T1000 (cell line): ENCODE data around the gene SYTL1.
A peak's percentile ranks its signal among the peaks of the same experiment; 100 is the strongest.

Experiments used
- DNase-seq: peaks from one replicate; lab custom pipeline; 2025; ENCODE audit warnings: mixed read lengths; lab: John Stamatoyannopoulos, UW

SYTL1 gene

GRCh38 chr1:27346991-27347624 lies 5.3 kb downstream of the SYTL1 start:
- DNase-seq = no peak

GRCh38 chr1:27348861-27349783 lies 7.3 kb downstream of the SYTL1 start:
- no peak for DNase-seq

DNA sequence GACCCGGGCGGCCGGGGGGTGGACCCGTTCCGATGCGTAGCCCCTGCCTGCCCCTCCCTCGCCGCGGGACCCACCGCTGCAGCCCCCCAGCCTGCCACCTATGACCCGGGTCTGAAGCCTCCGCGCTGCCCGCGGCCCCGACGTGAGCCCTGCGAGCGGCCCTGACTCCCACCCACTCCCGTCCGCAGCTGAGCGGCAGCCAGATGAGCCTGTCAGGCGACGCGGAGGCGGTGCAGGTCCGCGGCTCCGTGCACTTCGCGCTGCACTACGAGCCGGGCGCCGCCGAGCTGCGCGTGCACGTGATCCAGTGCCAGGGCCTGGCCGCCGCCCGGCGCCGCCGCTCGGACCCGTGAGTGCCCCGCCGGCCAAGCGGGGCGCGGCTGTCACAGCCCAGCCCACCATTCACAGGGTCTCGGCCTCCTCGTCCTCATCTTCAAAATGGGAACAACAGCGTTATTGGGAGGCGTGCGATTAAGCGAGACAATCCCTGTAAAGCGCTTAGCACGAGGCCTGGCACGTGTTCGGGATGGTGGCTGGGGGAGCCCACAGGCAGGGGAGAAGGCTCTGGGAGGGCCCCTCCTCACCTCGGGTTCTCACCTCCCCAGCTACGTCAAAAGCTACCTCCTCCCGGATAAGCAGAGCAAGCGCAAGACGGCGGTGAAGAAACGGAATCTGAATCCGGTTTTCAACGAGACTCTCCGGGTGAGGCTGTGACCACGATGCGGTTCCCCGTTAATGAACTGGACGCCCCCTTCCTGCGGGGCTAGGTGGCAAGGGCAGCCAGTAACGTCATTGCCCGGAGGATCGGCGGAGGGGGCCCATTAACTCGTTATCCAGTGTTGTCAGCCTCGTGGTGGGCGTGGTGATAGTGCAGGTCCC lies 8.2 kb downstream of the SYTL1 start:
- no peak for DNase-seq

DNA sequence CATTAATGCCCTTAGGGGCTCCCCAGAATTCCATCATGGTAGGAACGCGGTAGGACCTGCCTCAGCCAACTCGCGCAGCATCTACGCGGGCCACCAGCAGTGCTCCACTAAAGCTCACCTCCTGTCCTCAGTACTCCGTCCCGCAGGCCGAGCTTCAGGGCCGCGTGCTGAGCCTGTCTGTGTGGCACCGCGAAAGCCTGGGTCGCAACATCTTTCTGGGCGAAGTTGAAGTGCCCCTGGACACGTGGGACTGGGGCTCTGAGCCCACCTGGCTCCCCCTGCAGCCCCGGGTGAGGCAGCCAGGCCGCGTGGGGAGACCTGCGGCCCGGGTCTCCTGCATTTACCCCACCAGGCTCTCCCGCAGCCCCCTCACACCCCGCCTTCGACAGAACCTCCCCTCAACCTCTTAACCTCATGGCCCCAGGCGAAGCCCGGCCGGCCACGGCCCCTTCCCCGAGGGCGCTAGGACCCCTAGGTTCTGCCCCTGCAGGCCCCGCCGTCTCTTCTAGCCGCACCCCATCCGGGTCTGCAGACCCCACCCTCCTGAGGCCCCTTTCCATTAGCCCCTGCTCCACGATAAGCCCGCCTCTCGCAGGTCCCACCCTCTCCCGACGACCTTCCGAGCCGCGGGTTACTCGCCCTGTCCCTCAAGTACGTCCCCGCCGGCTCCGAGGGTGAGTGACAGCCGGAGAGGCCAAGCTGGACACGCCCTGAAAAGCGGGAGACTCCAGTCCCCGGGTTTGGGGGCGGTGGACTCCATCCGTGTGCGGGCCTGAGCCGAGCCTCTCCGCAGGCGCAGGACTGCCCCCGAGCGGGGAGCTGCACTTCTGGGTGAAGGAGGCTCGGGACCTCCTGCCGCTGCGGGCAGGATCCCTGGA lies 9.1 kb downstream of the SYTL1 start:
- no peak for DNase-seq

DNA sequence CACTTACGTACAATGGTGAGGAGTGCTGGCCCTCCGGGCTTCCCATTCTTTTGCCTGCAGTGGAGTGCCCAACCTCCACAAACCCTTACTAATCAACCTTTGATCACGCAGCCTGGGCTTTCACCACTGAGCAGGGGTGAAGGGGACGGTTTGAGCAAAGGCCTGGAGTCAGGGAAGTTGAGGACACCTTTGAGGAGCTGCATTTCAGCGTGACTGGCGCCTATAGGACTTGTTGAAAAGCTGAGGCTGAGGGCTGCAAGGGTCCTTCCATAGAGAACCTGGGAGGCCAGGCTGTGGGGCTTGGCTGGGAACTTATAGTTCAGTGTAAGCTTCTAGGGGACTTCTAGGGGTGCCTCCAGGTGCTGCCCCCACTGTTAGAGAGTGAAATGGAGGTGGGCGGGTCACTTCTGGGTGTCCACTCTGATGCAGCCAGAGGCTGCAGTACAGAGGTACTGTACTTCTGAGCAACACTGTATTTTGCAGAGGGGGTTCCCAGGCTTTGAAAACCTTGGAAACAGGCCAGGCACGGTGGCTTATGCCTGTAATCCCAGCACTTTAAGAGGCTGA lies 9.8 kb downstream of the SYTL1 start:
- DNase-seq = no peak

- DNase-seq = no peak
Measured at GRCh38 chr1:27353166-27353565, 11.3 kb downstream of the SYTL1 start.

GRCh38 chr1:27353629-27354028 lies 11.8 kb downstream of the SYTL1 start:
- no peak for DNase-seq

DNA sequence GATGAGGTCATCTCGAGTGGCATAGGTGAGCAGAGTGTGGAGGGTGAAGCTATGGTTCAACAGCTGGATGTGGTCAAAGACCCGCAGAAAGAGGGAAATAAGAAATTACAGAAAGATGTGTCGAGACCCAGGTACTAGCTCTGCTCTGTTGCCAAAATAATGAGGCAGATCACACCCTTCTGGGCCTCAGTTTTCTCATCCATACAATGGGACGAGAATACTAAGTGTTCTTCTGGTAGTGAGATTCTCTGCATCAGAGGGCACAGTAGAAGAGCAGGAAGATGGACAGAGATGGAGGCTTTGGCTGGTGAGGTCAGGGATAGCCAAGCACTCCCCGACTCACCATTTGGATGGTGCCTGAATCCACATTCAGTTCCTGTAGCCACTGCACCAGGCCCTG lies 13.9 kb downstream of the SYTL1 start:
- DNase-seq = no peak

- no peak for DNase-seq
Measured at GRCh38 chr1:27356277-27356618, 14.4 kb downstream of the SYTL1 start.

GRCh38 chr1:27356619-27357280 lies 14.9 kb downstream of the SYTL1 start:
- DNase-seq = no peak

- peak; percentile 16 for DNase-seq
Measured at GRCh38 chr1:27357281-27358037, 15.6 kb downstream of the SYTL1 start.

DNA sequence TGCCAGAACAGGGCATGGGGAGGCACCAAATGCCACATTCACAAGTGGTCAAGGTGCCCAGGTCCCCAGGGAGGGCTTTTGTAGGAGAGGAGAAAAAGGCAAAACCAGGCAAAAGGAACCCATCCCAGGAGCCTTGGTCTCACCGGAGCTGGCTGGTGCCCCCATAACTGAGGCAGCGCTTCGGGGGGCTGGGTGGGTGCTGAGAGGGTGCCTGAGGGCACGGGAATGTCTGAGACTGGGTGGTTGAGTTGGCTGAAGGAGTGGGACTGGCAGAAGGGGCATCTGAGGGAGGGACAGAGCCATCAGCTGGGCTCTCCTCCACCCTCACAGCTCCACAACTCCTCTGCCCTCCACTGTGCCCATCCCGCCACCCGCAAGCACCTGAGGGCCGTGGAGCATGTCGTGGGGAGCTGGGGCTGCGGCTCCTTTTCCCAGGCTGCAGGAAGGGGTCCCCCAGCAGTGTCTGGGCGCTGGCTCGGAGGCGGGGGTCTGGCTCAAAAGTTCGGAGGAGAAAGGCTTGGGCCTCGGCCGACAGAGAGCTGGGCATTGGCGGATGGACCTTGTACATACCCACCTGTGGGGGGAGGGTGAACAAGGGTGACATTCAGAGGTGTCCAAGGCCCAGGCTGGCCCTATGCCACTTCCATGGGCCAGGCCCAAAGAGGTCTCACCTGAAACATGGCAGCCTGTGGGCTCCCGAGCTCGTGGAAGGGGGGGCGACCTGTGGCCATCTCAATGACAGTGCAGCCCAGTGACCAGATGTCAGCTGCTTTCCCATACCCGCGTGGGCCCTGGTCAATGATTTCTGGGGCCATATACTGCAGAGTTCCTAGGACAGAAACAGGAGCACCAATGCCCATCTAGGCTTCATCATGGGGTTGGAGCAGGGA lies 16.5 kb downstream of the SYTL1 start:
- no peak for DNase-seq

- no peak for DNase-seq
Measured at GRCh38 chr1:27358928-27359313, 17.1 kb downstream of the SYTL1 start.

DNA sequence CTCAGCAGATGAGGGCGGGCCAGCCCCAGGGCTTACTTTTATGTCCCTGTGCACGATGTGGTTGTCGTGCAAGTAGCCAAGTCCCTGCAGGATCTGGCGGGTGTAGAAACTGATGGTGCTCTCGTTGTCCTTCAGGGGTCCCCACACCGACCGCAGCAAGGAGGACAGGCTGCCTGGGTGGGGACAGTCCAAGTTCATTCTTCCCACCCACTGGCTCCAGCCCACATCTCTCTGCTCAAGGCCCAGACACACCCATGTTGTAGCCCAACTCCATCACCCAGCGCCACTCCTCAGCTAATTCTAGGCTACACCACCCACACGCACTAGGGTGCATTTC lies 18.0 kb downstream of the SYTL1 start:
- DNase-seq = no peak

DNA sequence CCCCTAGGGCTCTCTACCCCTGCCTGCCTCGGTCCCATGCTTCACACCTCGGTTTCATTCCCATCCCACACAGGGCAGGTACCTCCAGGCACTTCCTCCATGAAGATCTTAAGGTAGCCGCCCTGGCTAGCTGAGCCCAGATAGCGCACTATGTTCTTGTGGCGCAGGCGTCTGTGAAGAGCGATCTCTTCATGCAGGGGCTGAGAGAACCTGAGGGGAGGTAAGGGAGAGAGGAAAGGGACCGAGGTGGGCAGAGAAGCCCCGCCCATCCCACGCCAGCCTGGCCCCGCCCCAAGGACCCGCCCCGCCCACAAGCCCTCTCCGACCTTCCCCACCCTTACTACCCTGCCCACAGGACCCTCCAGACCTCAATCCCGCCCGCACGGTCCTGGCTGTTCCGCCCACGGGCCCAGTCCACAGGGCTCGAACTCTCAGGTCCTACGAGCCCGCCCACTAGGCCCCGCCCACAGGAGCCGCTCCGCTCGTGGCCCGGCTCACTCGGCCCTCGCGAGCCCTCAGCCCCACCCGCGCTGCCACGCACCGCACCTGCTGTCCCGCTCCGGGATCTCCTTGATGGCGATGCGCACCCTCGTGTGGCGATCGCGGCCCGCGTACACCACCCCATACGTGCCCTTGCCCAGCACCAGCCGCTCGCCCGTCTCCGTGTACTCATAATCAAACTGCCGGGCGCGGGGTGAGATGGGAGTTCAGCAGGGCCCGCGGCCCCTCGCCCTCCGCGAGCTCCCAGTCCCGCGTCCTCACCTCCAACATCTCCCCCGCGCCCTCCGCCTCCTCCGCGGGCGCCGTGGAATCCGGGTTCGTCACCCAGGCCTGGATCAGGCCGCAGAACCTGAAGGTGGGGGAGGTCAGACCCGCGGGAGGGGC lies 18.6 kb downstream of the SYTL1 start:
- DNase-seq = no peak

- DNase-seq = no peak
Measured at GRCh38 chr1:27361044-27361402, 19.2 kb downstream of the SYTL1 start.

DNA sequence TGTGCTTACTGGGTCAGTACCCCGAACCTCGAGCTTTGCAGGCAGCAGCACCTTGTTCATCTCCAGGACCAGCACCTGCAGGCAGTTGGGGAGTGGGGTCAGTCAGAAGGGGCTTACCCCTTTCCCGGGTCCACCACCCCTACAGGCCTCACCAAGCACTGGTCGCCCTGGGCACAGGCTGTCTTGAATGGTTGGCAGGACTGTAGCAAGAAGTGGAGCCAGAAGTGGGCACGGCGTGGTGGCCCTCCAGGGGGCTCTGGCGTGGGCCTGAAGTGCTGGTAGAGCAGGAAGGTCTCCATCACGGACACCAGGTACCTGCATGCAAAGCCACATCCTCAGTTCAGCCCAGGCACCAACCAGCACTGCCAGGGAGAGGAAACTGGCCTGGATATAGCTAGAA lies 19.7 kb downstream of the SYTL1 start:
- no peak for DNase-seq
